Measurements from ENCODE around the gene GRPEL2. TPM values are rescaled to one million over a fixed set of nuclear protein-coding genes. Genes with fewer than 3 reads are reported as not detected.

Gene GRPEL2
- total RNA-seq, 1 experiment from 2014 or later = 47.3 TPM

- no peaks in the 10 kb centered on the region for H4K20me1 ChIP-seq (ENCODE audit: control insufficient read depth, insufficient read depth, insufficient read length)
- WGBS (ENCODE audit: extremely low coverage, insufficient read length, low lambda C conversion rate) = no CpG with 5 or more reads among the region's 9 CpGs
- no peak for DNase-seq
Observed at GRCh38 chr5:149387081-149387631, 41.9 kb downstream of the GRPEL2 start.

More at GRCh38 chr5:149387081-149387631, 41.9 kb downstream of the GRPEL2 start:
- Histone ChIP-seq H2BK12ac (ENCODE audit: insufficient read length, low read depth, low read length) (no peak overlapping the region), H4K91ac (ENCODE audit: insufficient read length, low read depth, low read length) (no peak overlapping the region), H3K79me1 (ENCODE audit: insufficient read depth, low read depth, low read length, poor library complexity, severe bottlenecking) (no peaks in the 10 kb centered on the region), H4K8ac (replicated peaks; ENCODE audit: insufficient read length, low read depth, low read length) (no peak overlapping the region), H2AK5ac (ENCODE audit: insufficient read length, low read length) (no peak overlapping the region), H3K27me3 (ENCODE audit: insufficient read depth, low read length) (no peaks in the 10 kb centered on the region), H2BK20ac (ENCODE audit: low read depth, low read length, poor library complexity, severe bottlenecking) (no peak overlapping the region), H3K18ac (ENCODE audit: insufficient read length, low read depth, low read length) (no peak overlapping the region), H3K56ac (ENCODE audit: insufficient read length, low read depth, low read length) (no peak overlapping the region), H3K23me2 (ENCODE audit: insufficient read length, low read depth, low read length, poor library complexity, severe bottlenecking) (no peaks in the 10 kb centered on the region), H3K9me3 (ENCODE audit: control insufficient read depth, low read depth, low read length) (no peaks in the 10 kb centered on the region), H3K9ac (ENCODE audit: extremely low read depth, insufficient read length, low read length) (no peak overlapping the region), H3K79me2 (ENCODE audit: insufficient read depth, low read length) (no peaks in the 10 kb centered on the region), H4K5ac (ENCODE audit: insufficient read length, low read depth, low read length) (no peak overlapping the region), H3K27ac (ENCODE audit: insufficient read length, low read depth, low read length) (no peak overlapping the region), H3K4me1 (ENCODE audit: insufficient read depth, low read length) (no peaks in the 10 kb centered on the region), H3K14ac (ENCODE audit: insufficient read depth, low read length) (no peak overlapping the region), H2BK15ac (ENCODE audit: low read depth, low read length) (no peak overlapping the region), H3T11ph (ENCODE audit: low read length) (no peak overlapping the region), H3K4ac (ENCODE audit: low read depth, low read length) (no peak overlapping the region), H3K4me2 (ENCODE audit: insufficient read depth, insufficient read length, low read length) (no peak overlapping the region), H2BK5ac (ENCODE audit: insufficient read length, low read length) (no peak overlapping the region), H3K23ac (ENCODE audit: insufficient read length, low read depth, low read length) (no peak overlapping the region), H2BK120ac (ENCODE audit: low read depth, low read length, poor library complexity, severe bottlenecking) (no peak overlapping the region), H2AFZ (ENCODE audit: low read length) (no peak overlapping the region)
- Mint-ChIP-seq H3K4me3 (no peak overlapping the region), H3K27me3 (ENCODE audit: low read depth) (no peaks in the 10 kb centered on the region; the same call in 1 of the 2 replicates), H3K27ac (no peak overlapping the region), H3K4me1 (peaks cover 2 to 7% of the 10 kb centered on the region in 2 experiments), H3K9me3 (no peaks in the 10 kb centered on the region; a peak in 1 of 5 replicates), H3K36me3 (ENCODE audit: insufficient read depth in 1 of 3, low read depth in 3 of 3) (no peaks in the 10 kb centered on the region; a peak in 1 of 7 replicates)
- no peak for TF ChIP-seq CTCF (conservative IDR thresholded peaks at IDR 0.05)

Data from H9 (cell line).